Stimulated activated CD8-positive, alpha-beta memory T cell treated with anti-CD3 and anti-CD28 coated beads, Interleukin-7, amount 100 ng/mL, for 4 hours (primary cell): ENCODE measurements around the gene CCDC196.
"Not testable (repeated sequence)": the region's sequence is repeated elsewhere in the genome, so short reads cannot be mapped to it uniquely, and the experiment has no call there.

ENCODE experiments used
- DNase-seq, 2 donors: peaks; one replicate each; pipeline ENCODE4 v3.0.0-alpha.2; 2020; ENCODE audit warnings: low read depth in 2 of 2

Gene CCDC196

DNA sequence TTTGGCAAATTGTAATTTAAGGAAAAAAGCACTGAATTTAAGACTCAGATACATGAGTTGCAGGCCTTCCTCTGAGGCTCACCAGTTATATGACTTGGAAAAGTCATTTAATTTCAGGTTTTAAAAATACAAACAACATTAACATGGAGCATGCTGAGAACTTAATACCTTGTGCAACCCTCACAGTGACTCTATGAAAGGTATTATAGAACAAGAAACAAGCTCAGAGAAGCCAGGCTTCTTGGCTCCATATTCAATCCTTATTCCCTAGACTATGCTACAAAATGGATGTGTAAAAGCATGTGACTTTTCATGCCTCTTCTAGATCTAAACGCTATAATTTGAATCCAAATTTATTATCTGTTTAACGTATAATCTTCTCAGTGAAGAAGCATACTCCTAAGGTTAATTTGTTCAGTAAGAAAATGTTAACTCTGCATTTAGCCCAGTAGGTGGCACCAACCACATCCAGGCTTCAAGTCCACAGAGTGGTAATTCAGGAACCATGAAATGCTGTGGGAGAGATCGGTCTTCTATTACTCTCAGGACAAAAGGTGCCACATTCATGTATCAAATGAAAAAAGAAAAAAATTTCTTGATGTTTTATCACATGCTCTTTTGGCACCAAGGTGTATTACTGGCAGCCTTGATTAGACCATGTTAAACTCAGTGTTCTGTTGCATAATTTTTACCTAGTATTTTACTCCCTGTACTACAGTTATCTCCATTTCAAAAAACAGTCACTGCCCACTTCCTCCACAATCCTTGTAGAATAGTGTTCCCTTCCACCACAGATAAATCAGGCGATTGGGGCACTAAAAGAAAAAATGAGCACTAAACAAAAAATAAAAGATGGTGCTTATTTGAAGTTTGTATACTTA lies 9.3 kb downstream of the CCDC196 start:
- no peak for DNase-seq

DNA sequence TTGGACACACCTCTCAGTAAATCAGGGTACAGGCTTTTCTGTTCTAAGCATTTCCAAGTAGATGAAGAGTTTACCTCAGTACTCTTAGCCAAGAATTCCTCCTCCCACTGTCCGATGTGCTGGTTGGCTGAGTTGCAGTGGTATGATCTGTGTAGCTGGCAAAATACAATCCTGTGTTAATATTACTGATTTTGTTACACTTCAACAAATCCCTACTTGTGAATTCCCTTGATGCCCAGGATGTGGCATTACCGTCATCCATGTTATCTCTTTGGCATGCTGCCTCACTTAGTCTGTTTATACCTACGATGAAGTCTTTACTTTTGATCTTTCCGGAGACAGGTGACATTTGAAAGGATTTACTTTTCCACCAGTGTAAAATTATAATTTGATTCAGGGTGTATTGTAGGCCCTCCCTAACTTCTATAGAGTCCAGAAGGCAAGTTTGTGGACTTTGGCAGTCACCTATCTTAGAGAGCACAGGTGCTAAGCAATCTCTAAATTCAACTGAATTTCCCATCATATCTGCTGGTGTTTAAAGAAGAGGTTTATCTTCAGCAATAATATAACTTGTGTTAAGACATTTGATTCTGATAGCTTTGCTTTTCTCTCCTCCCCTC lies 10.1 kb downstream of the CCDC196 start:
- no peak for DNase-seq

DNA sequence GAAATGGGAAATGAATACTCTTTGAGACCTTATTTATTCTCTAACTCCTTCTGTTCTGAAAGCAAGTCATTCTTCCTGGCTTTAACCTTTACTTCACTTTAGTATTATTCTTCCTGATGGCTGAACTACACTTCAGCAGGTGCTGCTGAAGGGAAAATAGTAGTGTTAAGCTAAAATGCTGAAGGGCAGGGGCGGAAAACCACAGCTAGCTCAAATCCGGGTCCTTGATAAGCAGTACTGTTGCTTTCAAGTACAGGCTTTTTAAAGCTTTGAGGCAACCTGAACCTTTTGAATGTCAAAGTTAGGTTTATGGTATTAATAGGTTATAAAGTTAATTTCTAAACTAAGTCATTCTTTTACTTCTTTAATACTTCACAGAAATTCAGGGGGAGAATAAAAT lies 10.7 kb downstream of the CCDC196 start:
- no peak for DNase-seq

DNA sequence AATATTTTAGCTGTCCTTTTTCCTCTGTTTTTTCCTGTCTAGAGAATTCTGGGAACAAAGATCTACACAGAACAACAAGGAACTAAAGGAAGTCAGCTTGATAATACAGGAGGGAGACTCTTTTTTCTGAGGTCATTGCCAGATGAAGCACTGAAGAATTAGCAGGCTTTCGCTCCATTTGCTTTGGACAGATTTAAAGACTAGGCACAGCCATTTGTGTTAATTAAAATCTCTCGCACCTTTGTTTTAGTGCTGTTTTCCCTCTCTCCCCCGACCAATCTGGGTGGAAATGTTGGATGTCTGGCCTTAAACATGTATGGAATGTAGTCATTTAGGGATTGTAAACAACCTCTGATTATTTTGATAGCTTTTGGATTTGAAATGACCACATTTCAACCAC lies 12.1 kb downstream of the CCDC196 start:
- DNase-seq = no peak

DNA sequence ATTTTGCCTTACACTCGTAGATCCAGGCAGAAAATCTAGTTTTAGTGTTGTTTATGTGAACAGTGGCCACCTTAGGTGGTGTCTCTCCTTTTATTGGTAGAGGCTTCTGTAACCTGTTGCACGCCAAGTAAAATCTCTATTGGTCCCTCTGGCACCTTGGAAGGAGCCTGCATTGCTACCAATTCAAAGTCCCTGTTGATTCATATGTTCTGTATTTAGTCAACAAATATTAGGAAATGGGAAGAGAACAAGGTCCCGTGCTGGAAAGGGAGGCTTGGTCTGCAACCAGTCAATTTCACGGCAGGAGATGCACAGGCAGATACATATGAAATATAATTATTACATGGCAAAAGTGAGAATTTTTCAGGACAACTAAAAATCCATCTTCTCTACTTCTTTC lies 15.4 kb downstream of the CCDC196 start:
- no peak for DNase-seq

DNA sequence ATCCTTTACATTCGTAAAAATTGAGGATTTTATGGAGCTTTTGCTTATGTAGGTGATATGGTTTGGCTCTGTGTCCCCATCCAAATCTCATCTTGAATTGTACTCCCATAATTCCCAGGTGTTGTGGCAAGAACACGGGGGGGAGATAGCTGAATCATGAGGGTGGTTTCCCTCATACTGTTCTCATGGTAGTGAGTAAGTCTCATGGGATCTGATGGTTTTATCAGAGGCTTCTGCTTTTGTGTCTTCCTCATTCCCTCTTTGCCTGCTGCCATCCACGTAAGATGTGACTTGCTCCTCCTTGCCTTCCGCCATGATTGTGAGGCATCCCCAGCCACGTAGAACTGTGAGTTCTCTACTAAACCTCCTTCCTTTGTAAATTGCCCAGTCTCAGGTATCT lies 16.7 kb downstream of the CCDC196 start:
- not testable (repeated sequence) for DNase-seq

DNA sequence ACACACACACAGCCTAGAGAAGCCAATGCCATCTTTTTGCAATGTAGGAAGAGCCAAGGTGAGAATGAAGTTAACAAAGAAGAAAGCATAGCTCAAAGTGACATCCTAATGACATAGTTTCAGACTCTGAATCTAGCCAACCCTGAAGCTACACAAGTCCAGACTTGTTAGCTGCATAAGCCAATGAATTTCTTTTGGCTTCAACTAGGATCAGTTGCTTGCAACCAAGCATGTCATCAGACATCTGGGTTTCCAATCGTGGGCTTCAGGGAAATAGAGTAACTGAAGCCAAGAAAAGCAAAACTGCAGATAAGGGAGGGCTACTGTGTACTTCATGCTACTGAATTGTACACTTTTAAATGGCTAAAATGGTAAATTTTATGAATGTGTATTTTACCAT lies 17.4 kb downstream of the CCDC196 start:
- DNase-seq = no peak

DNA sequence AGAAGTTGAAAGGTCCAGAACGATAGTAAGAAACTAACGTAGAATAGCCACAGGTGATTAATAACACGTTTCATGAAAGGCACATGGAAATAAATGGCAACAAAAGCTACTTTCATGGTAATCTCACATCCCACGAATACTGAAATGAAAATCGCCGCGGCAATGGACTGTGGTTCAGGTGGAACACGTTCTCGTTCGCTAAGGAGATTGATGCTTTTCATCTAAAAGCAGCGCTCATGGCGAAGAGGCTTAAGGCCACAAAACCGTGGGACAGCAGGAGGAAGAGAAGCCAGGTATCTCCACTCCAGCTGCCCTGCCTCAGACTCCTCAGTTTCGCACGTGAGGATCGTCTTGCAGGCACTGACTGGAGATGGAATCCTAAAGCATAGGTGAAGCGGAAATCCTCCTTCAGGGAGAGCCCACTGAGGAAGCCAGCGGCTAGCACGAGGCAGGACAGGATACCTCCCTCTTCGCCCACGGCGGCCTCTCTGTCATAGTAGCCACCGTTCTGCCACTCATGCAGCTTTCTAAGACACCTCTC lies 21.1 kb downstream of the CCDC196 start:
- no peak for DNase-seq

DNA sequence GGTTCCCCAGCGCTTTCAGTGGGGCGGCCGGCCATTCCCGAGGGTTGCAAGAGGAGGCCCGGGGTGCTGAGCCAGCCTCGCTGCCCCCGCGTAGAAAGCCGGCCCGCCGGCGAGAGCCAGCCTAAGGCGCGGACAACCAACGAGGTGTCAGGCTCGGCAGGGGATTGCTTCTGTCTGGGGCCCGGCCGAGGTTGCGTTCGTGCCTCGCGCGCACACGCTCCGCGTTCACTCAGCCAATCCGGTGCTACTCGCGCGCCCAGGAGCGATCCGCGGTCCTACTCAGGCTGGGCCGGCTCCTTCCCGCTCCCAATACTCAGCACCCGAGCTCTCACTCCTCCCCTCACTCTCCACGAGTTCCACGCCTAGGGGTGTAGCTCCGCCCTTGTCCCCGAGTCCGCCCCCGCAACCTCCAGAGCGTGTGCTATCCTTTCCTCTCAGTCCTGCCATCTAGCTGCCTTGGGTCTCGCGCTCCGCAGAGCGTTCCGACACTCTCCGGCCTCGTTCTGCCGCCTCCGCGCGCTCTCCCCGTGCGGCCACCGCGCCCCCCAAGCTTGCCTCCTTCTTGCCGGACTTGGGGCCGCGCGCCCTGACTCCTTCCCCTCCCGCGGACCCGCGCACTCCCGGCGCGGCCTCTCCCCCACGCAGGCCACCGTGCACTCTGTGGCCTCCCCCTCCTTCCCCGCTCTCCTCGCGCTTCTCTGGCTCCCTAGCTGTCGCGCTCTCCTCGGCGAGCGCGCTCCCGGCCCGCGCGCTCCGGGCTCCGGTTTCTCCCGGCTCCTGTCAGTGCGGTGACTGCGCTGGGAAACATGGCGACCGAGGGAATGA lies 21.8 kb downstream of the CCDC196 start, which contains the start of gene GPHN:
TSS of gene GPHN (plus strand) at position 426 of the 825 bp plus-strand sequence.
- DNase-seq = peak; percentile 78 to 81

DNA sequence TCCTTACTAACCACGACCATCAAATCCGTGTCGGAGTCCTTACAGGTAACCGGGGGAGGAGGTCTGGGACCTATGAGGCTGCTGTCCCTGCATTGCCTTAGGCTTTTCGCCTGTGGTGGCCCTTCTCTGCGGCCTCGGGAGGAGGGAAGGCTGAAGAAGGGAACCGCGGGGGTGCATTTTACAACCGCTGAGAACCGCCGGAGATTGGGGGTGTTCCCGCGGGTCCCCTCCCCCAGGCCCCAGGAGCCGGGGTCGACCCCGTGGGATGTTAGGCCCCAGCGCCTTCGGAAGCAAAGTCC lies 22.3 kb downstream of the CCDC196 start:
- DNase-seq = no peak

DNA sequence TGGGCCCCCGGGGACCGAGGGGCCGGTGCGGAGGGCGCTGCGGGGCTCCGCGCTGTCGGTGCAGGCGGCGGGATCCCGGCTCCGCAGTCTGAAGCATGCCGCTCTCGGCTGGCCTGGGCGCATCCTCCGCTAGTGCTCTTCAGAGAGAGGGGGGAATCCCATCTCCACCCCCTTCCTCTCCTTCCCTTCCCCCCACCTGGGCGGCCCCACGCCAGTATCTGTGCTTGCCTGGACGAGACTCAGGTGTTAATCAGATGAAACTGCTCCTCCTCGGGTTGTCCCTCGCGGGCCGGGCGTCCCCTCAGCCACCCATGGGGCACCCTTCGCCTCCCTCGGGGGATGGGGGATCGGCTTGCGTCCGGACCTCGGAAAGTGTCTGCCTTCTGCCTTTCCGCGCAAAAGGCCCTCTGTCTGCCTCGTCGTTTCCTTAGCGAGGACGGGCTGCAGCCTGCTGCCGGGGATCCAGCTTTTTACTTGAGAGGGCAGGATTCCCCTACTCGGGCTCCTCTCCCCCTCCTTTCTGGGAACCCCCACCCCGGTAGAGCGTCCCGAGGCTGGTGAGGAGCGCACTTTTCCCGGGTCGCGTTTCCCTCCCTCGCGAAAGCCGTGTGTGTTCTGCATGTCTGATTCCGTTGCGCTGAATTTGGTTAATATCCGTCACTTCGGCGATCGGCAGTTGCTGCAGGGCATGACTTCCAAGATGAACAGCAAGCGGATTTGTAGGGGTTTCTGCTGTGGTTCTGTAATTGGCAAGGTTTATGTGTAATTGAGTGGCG lies 22.9 kb downstream of the CCDC196 start:
- peak; percentile 25 to 42 for DNase-seq

DNA sequence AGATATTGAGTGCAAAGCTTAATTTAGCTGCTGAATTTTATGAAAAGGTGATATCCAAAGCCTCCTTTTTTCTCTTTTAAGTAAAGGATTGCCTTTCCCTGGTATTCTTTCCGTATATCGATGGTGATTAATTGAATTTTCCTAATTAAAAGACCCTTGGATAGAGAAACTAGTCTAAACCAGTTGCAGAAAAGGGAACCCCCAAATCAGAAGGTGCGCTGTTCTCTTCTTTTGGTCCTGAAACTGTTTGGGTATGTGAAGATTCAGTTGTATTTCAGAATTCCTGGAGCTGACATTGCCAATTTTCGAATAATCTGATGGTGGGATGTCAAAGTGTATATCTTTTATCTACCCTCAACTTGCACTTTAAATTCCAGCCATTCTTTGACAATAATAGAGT lies 23.7 kb downstream of the CCDC196 start:
- no peak for DNase-seq

DNA sequence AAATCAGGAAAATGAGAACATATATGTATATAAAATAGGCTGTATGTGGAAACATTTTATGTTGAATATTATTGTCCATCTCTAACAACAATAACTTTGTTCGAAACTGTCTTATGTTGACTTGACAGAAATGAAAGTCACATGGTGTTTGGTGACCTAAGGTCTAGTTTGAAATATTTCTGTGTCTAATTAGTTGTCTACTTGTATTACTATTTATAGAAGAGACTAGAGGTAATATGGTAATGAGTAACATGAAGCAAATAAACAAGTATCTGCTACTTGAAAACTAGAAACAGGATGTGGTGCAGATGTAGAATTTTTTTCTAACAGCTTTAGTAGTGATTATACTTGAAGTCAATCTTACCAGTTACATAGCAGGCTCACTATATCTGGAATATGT lies 25.7 kb downstream of the CCDC196 start:
- DNase-seq = no peak

DNA sequence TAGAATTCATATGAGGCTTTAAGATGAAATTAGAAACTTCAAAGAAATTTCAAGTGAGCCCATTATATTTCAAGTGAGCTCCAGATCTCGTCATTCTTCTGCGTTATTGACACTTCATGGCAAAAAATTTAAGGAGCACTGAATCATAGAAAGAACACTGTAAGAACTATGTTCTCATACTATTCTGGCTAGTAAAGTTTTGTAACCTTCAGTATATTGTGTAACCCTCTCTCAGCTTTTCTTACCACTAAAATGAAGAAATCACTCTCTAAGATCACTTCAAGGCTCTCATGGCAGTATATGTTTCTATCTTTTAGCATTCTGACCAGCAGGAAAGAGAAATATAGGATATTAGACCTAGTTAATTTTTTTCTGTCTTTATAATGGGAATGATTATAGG lies 28.0 kb downstream of the CCDC196 start:
- no peak for DNase-seq

DNA sequence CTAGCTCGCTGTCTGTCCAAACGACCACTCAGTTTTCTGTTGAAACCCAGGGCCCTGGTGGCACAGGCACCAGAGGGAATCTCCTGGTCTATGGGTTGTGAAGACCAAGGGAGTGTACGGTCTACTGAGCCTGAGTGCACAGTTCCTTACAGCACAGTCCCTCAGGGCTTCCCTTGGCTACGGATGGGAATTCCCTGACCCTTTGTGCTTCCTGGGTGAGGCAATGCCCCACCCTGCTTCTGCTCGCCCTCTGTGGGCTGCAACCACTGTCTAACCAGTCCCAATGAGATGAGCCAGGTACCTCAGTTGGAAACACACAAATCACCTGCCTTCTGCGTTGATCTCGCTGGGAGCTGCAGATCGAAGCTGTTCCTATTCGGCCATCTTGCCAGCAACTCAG lies 44.4 kb downstream of the CCDC196 start:
- DNase-seq = no peak

DNA sequence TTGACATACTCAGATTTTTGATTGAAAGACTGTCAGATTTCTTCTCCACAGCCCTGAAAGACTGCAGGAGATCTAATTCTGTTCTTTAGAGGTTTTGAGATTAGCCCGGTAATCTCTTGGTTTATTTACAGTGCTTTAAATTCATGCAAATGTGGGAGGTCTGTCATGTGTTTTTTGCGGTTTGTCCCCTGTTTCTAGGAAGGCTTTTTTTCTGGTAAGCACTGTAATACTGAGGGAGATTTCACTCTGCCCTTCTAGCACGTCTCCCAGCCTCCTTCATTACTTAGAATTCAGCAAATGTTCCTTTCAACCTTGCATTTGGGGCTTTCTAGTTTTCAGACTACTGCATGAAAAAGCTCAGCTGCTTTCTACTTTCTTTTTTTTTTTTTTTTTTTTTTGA lies 52.9 kb downstream of the CCDC196 start:
- DNase-seq = no peak

DNA sequence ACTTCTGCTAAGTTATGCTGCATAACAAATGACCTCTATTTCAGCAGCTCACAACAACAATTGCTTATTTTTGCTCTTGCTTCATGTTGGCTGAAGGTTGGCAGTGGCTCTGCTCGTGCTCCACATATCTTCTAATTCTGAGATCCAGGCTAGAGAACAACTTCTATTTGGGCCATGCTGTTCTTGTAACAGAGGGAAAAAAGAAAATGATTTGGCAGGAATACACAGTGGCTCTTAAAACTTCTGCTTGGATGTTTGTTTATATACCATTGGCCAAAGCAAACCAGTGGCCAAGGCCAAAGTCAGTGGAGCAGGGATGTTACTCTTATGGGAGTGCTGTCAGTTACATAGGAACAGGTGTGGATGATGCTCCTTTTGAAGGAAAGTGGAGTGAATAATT lies 53.9 kb downstream of the CCDC196 start:
- no peak for DNase-seq

DNA sequence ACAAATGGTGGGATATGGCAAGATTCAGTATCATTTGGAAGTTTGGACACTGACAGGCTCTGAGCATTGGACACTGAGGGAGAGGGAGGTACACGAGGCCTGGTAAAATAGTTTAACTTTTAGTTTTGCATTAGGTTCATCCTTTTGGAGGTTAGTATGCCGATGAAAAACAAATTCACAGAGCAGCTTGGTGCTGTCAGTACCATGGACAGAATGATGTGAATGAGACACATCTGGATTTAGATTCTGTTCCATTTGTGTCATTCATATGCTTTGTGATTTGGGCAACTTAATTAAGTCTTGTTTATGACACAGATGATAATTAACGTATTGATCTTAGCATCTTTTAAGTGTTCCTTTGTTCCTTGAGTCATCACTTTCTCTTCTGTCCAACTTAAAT lies 55.5 kb downstream of the CCDC196 start:
- no peak for DNase-seq

DNA sequence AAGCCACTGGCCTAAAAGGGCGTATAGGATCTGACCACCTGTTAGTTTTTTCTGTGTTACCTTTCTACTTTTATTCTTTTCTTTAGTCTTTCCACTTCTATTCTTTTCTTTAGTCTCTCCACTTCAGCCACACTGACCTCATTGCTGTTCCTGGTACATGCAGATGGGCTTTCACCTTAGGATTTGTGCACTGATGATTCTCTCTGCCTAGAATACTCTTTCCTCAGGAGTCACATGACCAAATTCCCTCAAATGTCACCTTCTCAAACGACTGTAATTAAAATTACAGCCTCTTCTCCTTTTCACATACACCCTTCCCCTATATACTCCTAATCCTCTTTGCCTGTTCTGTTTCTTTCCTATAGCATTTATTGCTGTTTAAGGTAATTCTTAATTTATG lies 57.8 kb downstream of the CCDC196 start:
- no peak for DNase-seq

DNA sequence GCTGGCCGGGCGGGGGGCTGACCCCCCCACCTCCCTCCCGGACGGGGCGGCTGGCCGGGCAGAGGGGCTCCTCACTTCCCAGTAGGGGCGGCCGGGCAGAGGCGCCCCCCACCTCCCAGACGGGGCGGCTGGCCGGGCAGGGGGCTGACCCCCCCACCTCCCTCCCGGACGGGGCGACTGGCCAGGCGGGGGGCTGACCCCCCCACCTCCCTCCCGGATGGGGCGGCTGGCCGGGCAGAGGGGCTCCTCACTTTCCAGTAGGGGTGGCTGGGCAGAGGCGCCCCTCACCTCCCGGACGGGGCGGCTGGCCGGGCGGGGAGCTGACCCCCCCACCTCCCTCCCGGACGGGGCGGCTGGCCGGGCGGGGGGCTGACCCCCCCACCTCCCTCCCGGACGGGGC lies 59.0 kb downstream of the CCDC196 start:
- DNase-seq = not testable (repeated sequence)

DNA sequence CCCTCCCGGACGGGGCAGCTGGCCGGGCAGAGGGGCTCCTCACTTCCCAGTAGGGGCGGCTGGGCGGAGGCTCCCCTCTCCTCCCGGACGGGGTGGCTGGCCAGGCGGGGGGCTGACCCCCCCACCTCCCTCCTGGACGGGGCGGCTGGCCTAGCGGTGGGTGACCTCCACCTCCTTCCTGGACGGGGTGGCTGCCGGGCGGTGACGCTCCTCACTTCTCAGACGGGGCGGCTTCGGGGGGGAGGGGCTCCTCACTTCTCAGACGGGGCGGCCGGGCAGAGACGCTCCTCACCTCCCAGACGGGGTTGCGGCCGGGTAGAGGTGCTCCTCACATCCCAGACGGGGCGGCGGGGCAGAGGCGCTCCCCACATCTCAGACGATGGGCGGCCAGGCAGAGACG lies 59.6 kb downstream of the CCDC196 start:
- not testable (repeated sequence) for DNase-seq
